ENCODE results near the gene ODF4. TPM values are rescaled to one million over a fixed set of nuclear protein-coding genes. Genes with fewer than 3 reads are reported as not detected.

ODF4 gene
- total and polyA plus RNA-seq, 10 of the 15 experiments (the other 5 are each of a cell fraction or from before 2014, with no cell fraction given) = not detected

- TF ChIP-seq RUNX3 (IDR thresholded peaks at IDR 0.05; ENCODE audit: low read length) (peak; percentile 80), CEBPB (IDR thresholded peaks at IDR 0.05; ENCODE audit: borderline replicate concordance in 1 of 2, low read depth in 2 of 2, low read length in 2 of 2) (no peak), WRNIP1 (IDR thresholded peaks at IDR 0.05; ENCODE audit: borderline replicate concordance, low read depth, low read length) (0 out of 2 replicates have a peak, but pooled peaks have one; percentile 26), GATAD2B (conservative IDR thresholded peaks at IDR 0.05; ENCODE audit: low read depth) (peak; percentile 94), NFYB (IDR thresholded peaks at IDR 0.05; ENCODE audit: insufficient read depth, low read depth, low read length) (no peak), TBL1XR1 (IDR thresholded peaks at IDR 0.05; ENCODE audit: low read depth, low read length) (0 out of 2 replicates have a peak, but pooled peaks have one; percentile 7), LARP7 (IDR thresholded peaks at IDR 0.05) (peak; percentile 96), BHLHE40 (IDR thresholded peaks at IDR 0.05; ENCODE audit: borderline replicate concordance in 1 of 2, low read depth in 2 of 2, low read length in 1 of 2) (peak; percentile 72 to 92), HDAC6 (IDR thresholded peaks at IDR 0.05; ENCODE audit: unreplicated experiment) (peak; percentile 71), RAD51 (IDR thresholded peaks at IDR 0.05) (no peak), SREBF1 (IDR thresholded peaks at IDR 0.05; ENCODE audit: low read length) (peak; percentile 54; the same call in 1 of the 2 replicates), SREBF2 (IDR thresholded peaks at IDR 0.05; ENCODE audit: low read length) (no peak), PAX8 (IDR thresholded peaks at IDR 0.05) (no peak), ZNF622 (IDR thresholded peaks at IDR 0.05) (no peak), ZSCAN29 (IDR thresholded peaks at IDR 0.05) (peak; percentile 38; the same call in 1 of the 2 replicates), ETV6 (conservative IDR thresholded peaks at IDR 0.05 in 1 of 2, IDR thresholded peaks at IDR 0.05 in 1 of 2; ENCODE audit: borderline replicate concordance in 1 of 2, low read depth in 1 of 2) (peak in 1 of 2 experiments; percentile 41; a peak in 1 of 4 replicates), ZNF217 (IDR thresholded peaks at IDR 0.05) (peak; percentile 86), MEF2B (IDR thresholded peaks at IDR 0.05; ENCODE audit: partially characterized antibody, poor library complexity, severe bottlenecking) (peak; percentile 54), CBX5 (IDR thresholded peaks at IDR 0.05; ENCODE audit: low read depth) (no peak), ZNF592 (IDR thresholded peaks at IDR 0.05) (peak; percentile 73), JUND (IDR thresholded peaks at IDR 0.05; ENCODE audit: low read depth, low read length) (no peak), KAT2A (conservative IDR thresholded peaks at IDR 0.05; ENCODE audit: control insufficient read depth, low read depth, low read length) (no peak), YBX1 (IDR thresholded peaks at IDR 0.05) (no peak)
- TF ChIP-seq, protein P1, sequence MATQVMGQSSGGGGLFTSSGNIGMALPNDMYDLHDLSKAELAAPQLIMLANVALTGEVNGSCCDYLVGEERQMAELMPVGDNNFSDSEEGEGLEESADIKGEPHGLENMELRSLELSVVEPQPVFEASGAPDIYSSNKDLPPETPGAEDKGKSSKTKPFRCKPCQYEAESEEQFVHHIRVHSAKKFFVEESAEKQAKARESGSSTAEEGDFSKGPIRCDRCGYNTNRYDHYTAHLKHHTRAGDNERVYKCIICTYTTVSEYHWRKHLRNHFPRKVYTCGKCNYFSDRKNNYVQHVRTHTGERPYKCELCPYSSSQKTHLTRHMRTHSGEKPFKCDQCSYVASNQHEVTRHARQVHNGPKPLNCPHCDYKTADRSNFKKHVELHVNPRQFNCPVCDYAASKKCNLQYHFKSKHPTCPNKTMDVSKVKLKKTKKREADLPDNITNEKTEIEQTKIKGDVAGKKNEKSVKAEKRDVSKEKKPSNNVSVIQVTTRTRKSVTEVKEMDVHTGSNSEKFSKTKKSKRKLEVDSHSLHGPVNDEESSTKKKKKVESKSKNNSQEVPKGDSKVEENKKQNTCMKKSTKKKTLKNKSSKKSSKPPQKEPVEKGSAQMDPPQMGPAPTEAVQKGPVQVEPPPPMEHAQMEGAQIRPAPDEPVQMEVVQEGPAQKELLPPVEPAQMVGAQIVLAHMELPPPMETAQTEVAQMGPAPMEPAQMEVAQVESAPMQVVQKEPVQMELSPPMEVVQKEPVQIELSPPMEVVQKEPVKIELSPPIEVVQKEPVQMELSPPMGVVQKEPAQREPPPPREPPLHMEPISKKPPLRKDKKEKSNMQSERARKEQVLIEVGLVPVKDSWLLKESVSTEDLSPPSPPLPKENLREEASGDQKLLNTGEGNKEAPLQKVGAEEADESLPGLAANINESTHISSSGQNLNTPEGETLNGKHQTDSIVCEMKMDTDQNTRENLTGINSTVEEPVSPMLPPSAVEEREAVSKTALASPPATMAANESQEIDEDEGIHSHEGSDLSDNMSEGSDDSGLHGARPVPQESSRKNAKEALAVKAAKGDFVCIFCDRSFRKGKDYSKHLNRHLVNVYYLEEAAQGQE (IDR thresholded peaks at IDR 0.05; ENCODE audit: low read depth, low read length) = no peak
Observed at GRCh38 chr17:8383143-8383822, 43.6 kb downstream of the ODF4 start, which contains the start of gene RPL26 (continued).
